ENCODE data around the gene GALNT2. TPM values are rescaled to one million over a fixed set of nuclear protein-coding genes. Genes with fewer than 3 reads are reported as not detected.

The GALNT2 gene
- total RNA-seq, 1 donor from 2014 or later, result 66.3 TPM

GRCh38 chr1:230206976-230207375, 139.9 kb downstream of the GALNT2 start:
- DNase-seq (ENCODE audit: extremely low spot score, unreplicated experiment), result no peak
- H3K4me1 Mint-ChIP-seq (ENCODE audit: unreplicated experiment), result peaks cover 45% of the 10 kb centered on the region

GRCh38 chr1:230207598-230207997, 140.6 kb downstream of the GALNT2 start:
- no peak for TF ChIP-seq CTCF (conservative IDR thresholded peaks at IDR 0.05)
- DNase-seq (ENCODE audit: extremely low spot score, unreplicated experiment), result no peak
- Mint-ChIP-seq H3K9me3 (no peaks in the 10 kb centered on the region), H3K27me3 (no peaks in the 10 kb centered on the region), H3K27ac (no peak overlapping the region), H3K4me1 (ENCODE audit: unreplicated experiment) (peaks cover 48% of the 10 kb centered on the region), H3K36me3 (peaks cover 4% of the 10 kb centered on the region), H3K4me3 (no peak overlapping the region)

More at GRCh38 chr1:230206976-230207375, 139.9 kb downstream of the GALNT2 start:
- Mint-ChIP-seq H3K4me3 (no peak overlapping the region), H3K27me3 (no peaks in the 10 kb centered on the region), H3K9me3 (no peaks in the 10 kb centered on the region), H3K36me3 (peaks cover 4% of the 10 kb centered on the region), H3K27ac (no peak overlapping the region)
- TF ChIP-seq CTCF (conservative IDR thresholded peaks at IDR 0.05), result no peak

GRCh38 chr1:230208619-230209261, 141.7 kb downstream of the GALNT2 start:
- no peak overlapping the region for H3K4me3 Mint-ChIP-seq
- H3K9me3 Mint-ChIP-seq, result no peaks in the 10 kb centered on the region
- peaks cover 4% of the 10 kb centered on the region for H3K36me3 Mint-ChIP-seq
- DNase-seq (ENCODE audit: extremely low spot score, unreplicated experiment), result no peak
- H3K27ac Mint-ChIP-seq, result no peak overlapping the region
- no peak for TF ChIP-seq CTCF (conservative IDR thresholded peaks at IDR 0.05)
- H3K4me1 Mint-ChIP-seq (ENCODE audit: unreplicated experiment), result peaks cover 48% of the 10 kb centered on the region
- no peaks in the 10 kb centered on the region for H3K27me3 Mint-ChIP-seq

GRCh38 chr1:230210326-230210980, 143.4 kb downstream of the GALNT2 start:
- no peak for DNase-seq (ENCODE audit: extremely low spot score, unreplicated experiment)
- no peaks in the 10 kb centered on the region for H3K9me3 Mint-ChIP-seq
- no peaks in the 10 kb centered on the region for H3K27me3 Mint-ChIP-seq
- no peaks in the 10 kb centered on the region for H3K36me3 Mint-ChIP-seq
- H3K4me1 Mint-ChIP-seq (ENCODE audit: unreplicated experiment), result peaks cover 48% of the 10 kb centered on the region
- peak overlapping the region; percentile 38 for H3K27ac Mint-ChIP-seq
- TF ChIP-seq CTCF (conservative IDR thresholded peaks at IDR 0.05), result no peak
- H3K4me3 Mint-ChIP-seq, result no peak overlapping the region

GRCh38 chr1:230210981-230211336, 143.9 kb downstream of the GALNT2 start:
- no peak overlapping the region for H3K4me3 Mint-ChIP-seq
- no peaks in the 10 kb centered on the region for H3K9me3 Mint-ChIP-seq
- H3K4me1 Mint-ChIP-seq (ENCODE audit: unreplicated experiment), result peaks cover 45% of the 10 kb centered on the region
- no peaks in the 10 kb centered on the region for H3K27me3 Mint-ChIP-seq
- DNase-seq (ENCODE audit: extremely low spot score, unreplicated experiment), result no peak
- TF ChIP-seq CTCF (conservative IDR thresholded peaks at IDR 0.05), result no peak
- H3K36me3 Mint-ChIP-seq, result no peaks in the 10 kb centered on the region
- peak overlapping the region; percentile 38 for H3K27ac Mint-ChIP-seq

Measured in type B pancreatic cell (in vitro differentiated cells).